Measurements from ENCODE around the gene TNPO3. TPM values are rescaled to one million over a fixed set of nuclear protein-coding genes. Genes with fewer than 3 reads are reported as not detected.

The TNPO3 gene
- total RNA-seq, 6 donors from 2014 or later, result 21.6 to 37.7 (median 33.0) TPM

DNA sequence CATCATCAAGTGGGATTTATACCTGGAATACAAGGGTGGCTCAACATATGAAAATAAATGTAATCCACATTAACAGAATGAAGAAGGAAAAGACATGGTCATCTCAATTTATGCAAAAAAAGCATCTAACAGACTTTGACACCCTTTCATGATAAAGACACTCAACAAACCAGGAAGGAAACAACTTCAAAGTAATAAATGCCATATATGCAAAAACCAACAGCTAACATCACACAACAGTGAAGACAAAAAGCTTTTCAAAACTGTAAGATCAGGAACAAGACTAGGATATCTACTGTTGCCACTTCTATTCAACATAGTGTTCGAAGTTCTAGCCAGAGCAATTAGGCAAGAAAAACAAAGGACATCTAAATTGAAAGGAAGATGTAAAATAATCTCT lies 22.9 kb downstream of the TNPO3 start:
- Histone ChIP-seq H3K4me1 (peaks cover 0 to 11% (median 6%) of the 10 kb centered on the region in 4 donors), H3K27me3 (no peaks in the 10 kb centered on the region), H3K4me3 (no peak overlapping the region), H3K36me3 (peaks cover 0 to 28% (median 5%) of the 10 kb centered on the region in 4 donors), H3K9me3 (no peaks in the 10 kb centered on the region), H3K27ac (no peak overlapping the region)
- TF ChIP-seq CTCF (IDR thresholded peaks at IDR 0.05) (no peak), POLR2A (IDR thresholded peaks at IDR 0.05) (no peak), EP300 (IDR thresholded peaks at IDR 0.05) (no peak), POLR2AphosphoS5 (IDR thresholded peaks at IDR 0.05) (no peak)
- no peak for DNase-seq
- 88 to 97% methylated on average over 1 of the region's 1 CpG for WGBS, 2 donors
- ATAC-seq (ENCODE audit: low FRiP score in 2 of 2), result no peak

- 90 to 97% methylated on average over 3 of the region's 3 CpGs for WGBS, 2 donors
- H3K4me3 ChIP-seq, result no peak overlapping the region
- no peaks in the 10 kb centered on the region for H3K9me3 ChIP-seq
- no peak for TF ChIP-seq POLR2AphosphoS5 (IDR thresholded peaks at IDR 0.05)
- TF ChIP-seq CTCF (IDR thresholded peaks at IDR 0.05), result no peak
- TF ChIP-seq POLR2A (IDR thresholded peaks at IDR 0.05), result no peak
- TF ChIP-seq EP300 (IDR thresholded peaks at IDR 0.05), result no peak
- H3K4me1 ChIP-seq, result peaks cover 0 to 11% (median 6%) of the 10 kb centered on the region in 4 donors
- no peaks in the 10 kb centered on the region for H3K27me3 ChIP-seq
- no peak for ATAC-seq (ENCODE audit: low FRiP score in 2 of 2)
- no peak for DNase-seq
- peaks cover 0 to 28% (median 5%) of the 10 kb centered on the region in 4 donors for H3K36me3 ChIP-seq
- no peak overlapping the region for H3K27ac ChIP-seq
Measured at GRCh38 chr7:129030440-129030839, 24.5 kb downstream of the TNPO3 start.

DNA sequence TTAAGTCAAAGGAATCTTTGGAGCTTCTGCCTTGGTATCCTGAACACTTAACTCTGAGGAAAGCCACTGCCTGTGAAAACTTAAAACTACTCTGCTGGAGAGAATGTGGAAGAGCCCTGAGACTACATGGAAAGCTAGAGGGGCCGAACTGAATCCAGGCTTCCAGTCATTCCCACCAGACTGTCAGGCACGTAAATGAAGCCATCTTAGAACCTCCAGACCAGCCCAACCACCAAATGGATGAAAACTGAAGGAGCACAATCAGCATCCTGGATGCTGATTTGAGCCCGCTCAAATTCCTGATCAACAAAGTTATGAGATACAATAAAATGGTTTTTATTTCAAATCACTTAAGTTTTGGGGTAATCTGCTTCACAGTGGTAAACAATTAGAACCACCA lies 30.8 kb downstream of the TNPO3 start:
- Histone ChIP-seq H3K4me3 (no peak overlapping the region), H3K9me3 (no peaks in the 10 kb centered on the region), H3K36me3 (peaks cover 0 to under 1% (median 0%) of the 10 kb centered on the region in 4 donors), H3K27me3 (no peaks in the 10 kb centered on the region), H3K27ac (no peak overlapping the region), H3K4me1 (peaks cover 0 to 15% (median 8%) of the 10 kb centered on the region in 4 donors)
- no peak for TF ChIP-seq POLR2AphosphoS5 (IDR thresholded peaks at IDR 0.05)
- ATAC-seq (ENCODE audit: low FRiP score in 2 of 2) (no peak), DNase-seq (no peak)
- WGBS, 2 donors, result 93 to 96% methylated on average over 3 of the region's 3 CpGs

DNA sequence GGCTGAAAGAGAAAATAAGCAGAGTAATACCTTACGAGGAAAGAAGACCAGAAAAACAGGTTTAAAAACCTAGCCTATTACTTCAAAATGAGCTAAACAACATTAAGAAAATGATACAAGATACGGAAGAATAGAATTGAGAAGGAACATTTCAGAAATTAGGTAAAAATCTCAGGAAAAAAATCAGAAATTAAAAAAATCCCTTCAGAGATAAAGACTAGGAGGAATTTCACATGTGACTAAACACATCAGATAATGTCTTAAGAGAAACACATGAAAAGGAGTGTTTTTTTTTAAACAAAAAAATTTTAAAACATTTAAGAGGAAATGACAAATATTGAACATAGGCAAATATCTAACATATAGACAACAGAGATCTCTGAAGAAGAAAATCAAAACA lies 33.3 kb downstream of the TNPO3 start:
- H3K36me3 ChIP-seq, result peaks cover 0 to 10% (median 0%) of the 10 kb centered on the region in 4 donors
- DNase-seq (no peak), ATAC-seq (ENCODE audit: low FRiP score in 2 of 2) (no peak)
- H3K27me3 ChIP-seq, result no peaks in the 10 kb centered on the region
- H3K4me3 ChIP-seq, result no peak overlapping the region
- peaks cover 0 to 7% (median 1%) of the 10 kb centered on the region in 4 donors for H3K4me1 ChIP-seq
- no peaks in the 10 kb centered on the region for H3K9me3 ChIP-seq
- no peak overlapping the region for H3K27ac ChIP-seq
- 78 to 85% methylated on average over 2 of the region's 2 CpGs for WGBS, 2 donors
- TF ChIP-seq EP300 (IDR thresholded peaks at IDR 0.05) (no peak), POLR2AphosphoS5 (IDR thresholded peaks at IDR 0.05) (no peak), CTCF (IDR thresholded peaks at IDR 0.05) (no peak)

DNA sequence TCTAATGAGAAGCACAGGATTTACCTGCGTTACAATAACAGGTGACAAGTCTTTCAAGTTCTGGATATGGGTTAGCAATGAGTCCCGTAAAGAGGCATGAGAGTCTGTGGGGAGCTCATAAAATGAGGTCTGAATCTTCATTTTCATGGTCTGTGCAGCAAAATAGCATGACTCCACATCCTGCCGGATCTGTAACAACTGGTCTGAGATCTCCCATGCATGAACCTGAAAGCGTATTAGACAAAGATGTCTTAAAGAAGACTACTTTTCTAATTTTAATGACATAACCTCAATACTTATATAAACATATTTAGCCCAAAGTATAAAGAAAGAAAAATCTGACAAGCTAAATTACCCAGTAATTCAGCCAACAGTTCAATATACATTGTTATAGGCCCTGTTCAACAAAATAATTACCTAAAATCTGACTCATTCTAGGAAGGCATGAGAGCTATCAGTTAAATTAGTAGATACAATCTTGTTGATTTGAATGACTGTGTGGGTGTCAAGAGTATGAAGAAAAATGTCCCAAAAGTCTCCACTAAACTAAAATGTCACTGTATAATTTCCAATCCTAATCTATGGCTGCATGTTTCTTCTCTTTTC lies 36.9 kb downstream of the TNPO3 start:
- 97 to 99% methylated on average over 4 of the region's 4 CpGs for WGBS, 2 donors
- no peaks in the 10 kb centered on the region for H3K27me3 ChIP-seq
- peaks cover 0 to 2% (median 0%) of the 10 kb centered on the region in 4 donors for H3K4me1 ChIP-seq
- H3K27ac ChIP-seq, result no peak overlapping the region
- peaks cover 0 to 44% (median 13%) of the 10 kb centered on the region in 4 donors for H3K36me3 ChIP-seq
- no peaks in the 10 kb centered on the region for H3K9me3 ChIP-seq
- no peak overlapping the region for H3K4me3 ChIP-seq
- ATAC-seq (ENCODE audit: low FRiP score in 2 of 2) (no peak), DNase-seq (no peak)
- TF ChIP-seq POLR2AphosphoS5 (IDR thresholded peaks at IDR 0.05) (no peak), CTCF (IDR thresholded peaks at IDR 0.05) (no peak), EP300 (IDR thresholded peaks at IDR 0.05) (no peak), POLR2A (IDR thresholded peaks at IDR 0.05) (no peak)

Data from upper lobe of left lung (tissue), 6 donors.